HepG2 (cell line): ENCODE results near the gene UQCRC2. TPM values are rescaled to one million over a fixed set of nuclear protein-coding genes. Genes with fewer than 3 reads are reported as not detected.
A peak's percentile ranks its signal among the peaks of the same experiment; 100 is the strongest.

Experiments
- AGO2 ChIP-seq: fragments of 200-400 bp; formaldehyde crosslinking; optimal IDR thresholded peaks from 2 replicates; pipeline ENCODE3; 2017; ENCODE audit warnings: mild to moderate bottlenecking, low read depth, low read length, moderate library complexity
- BHLHE40 ChIP-seq: IDR thresholded peaks from 2 replicates; pipeline ENCODE4 v1.6.1; 2011; ENCODE audit warnings: low read length, improper control_type of control experiment
- CEBPB ChIP-seq: IDR thresholded peaks from 2 replicates; pipeline ENCODE4 v1.6.1; 2011; ENCODE audit warnings: low read depth, low read length, improper control_type of control experiment, borderline replicate concordance
- CHD4 ChIP-seq: fragments of 200-600 bp; sonication (generic); IDR thresholded peaks from 2 replicates; pipeline ENCODE4 v1.7.0; 2017; ENCODE audit warnings: mild to moderate bottlenecking, low read length, borderline replicate concordance
- KAT8 ChIP-seq: IDR thresholded peaks from 2 replicates; pipeline ENCODE4 v1.6.1; 2016; ENCODE audit warnings: missing genetic modification reagents, missing compliant biosample characterization
- MTF2 ChIP-seq: sonication (generic); formaldehyde crosslinking; IDR thresholded peaks from 2 replicates; pipeline ENCODE4 v1.5.0; 2020; ENCODE audit warnings: missing genetic modification reagents, borderline replicate concordance
- POLR2A ChIP-seq, 2 experiments: IDR thresholded peaks; 2 replicates each; pipeline ENCODE4 v1.6.1; 2011; ENCODE audit warnings: low read depth in 2 of 2, low read length in 2 of 2, mild to moderate bottlenecking in 1 of 2, moderate library complexity in 1 of 2; ENCODE audit not compliant: insufficient read depth in 1 of 2
- RBFOX2 ChIP-seq: fragments of 200-400 bp; formaldehyde crosslinking; IDR thresholded peaks from 2 replicates; pipeline ENCODE4 v1.6.1; 2017; ENCODE audit warnings: low read depth, mild to moderate bottlenecking, low read length
- RBM22 ChIP-seq: fragments of 200-400 bp; formaldehyde crosslinking; optimal IDR thresholded peaks from 2 replicates; pipeline ENCODE3; 2017; ENCODE audit warnings: mild to moderate bottlenecking, low read length, moderate library complexity
- RERE ChIP-seq: IDR thresholded peaks from 2 replicates; pipeline ENCODE4 v1.6.1; 2016; ENCODE audit warnings: low read depth, missing genetic modification reagents, missing compliant biosample characterization
- TFDP2 ChIP-seq: sonication (generic); formaldehyde crosslinking; IDR thresholded peaks from 2 replicates; pipeline ENCODE4 v1.4.0; 2020; ENCODE audit warnings: missing genetic modification reagents
- ZFP1 ChIP-seq: IDR thresholded peaks from 2 replicates; pipeline ENCODE4 v1.6.1; 2016
- ZFP82 ChIP-seq: sonication (generic); formaldehyde crosslinking; IDR thresholded peaks from 2 replicates; pipeline ENCODE4 v1.5.1; 2020; ENCODE audit warnings: mild to moderate bottlenecking, missing genetic modification reagents, borderline replicate concordance
- ZNF337 ChIP-seq: sonication (generic); formaldehyde crosslinking; IDR thresholded peaks from 2 replicates; pipeline ENCODE4 v1.5.1; 2020; ENCODE audit warnings: missing genetic modification reagents, low read depth, mild to moderate bottlenecking, borderline replicate concordance
- ZNF788 ChIP-seq: sonication (generic); formaldehyde crosslinking; IDR thresholded peaks from 2 replicates; pipeline ENCODE4 v1.5.0; 2020; ENCODE audit warnings: mild to moderate bottlenecking, missing genetic modification reagents, borderline replicate concordance
- ZNF83 ChIP-seq: sonication (generic); formaldehyde crosslinking; IDR thresholded peaks from 2 replicates; pipeline ENCODE4 v1.4.0; 2020; ENCODE audit warnings: missing genetic modification reagents, mild to moderate bottlenecking, borderline replicate concordance
- polyA plus RNA-seq, 8 experiments: library from polyadenylated mRNA; depleted of rRNA in 3 of 8; stranded (reverse) in 7 of 8; unstranded in 1 of 8; fragments of >200 nt; fragmentation: Illumina TruSeq in 4 of 8; extraction: Trizol in 4 of 8; gene quantifications; 2 replicates each; pipeline versions ENCODE4 v1.2.1 to v1.2.3, GENCODE V29; 2011 to 2016; ENCODE audit warnings: low read depth in 4 of 8, missing spikeins in 1 of 8, mixed read lengths in 1 of 8; ENCODE audit not compliant: insufficient read depth in 1 of 8
- total RNA-seq, 5 experiments: library from RNA; depleted of rRNA; stranded (reverse); fragments of >200 nt; fragmentation: Illumina TruSeq; extraction: Trizol; gene quantifications; 2 replicates each; pipeline ENCODE4 v1.2.3, GENCODE V29; 2016; ENCODE audit warnings: low read depth in 1 of 5
- TF ChIP-seq, protein P1 (sequence below): sonication (generic); formaldehyde crosslinking; IDR thresholded peaks from 2 replicates; pipeline ENCODE4 v1.8.0; 2023; ENCODE audit warnings: mild to moderate bottlenecking, missing genetic modification reagents
- TF ChIP-seq, protein P2 (sequence below): sonication (generic); formaldehyde crosslinking; IDR thresholded peaks from 2 replicates; pipeline ENCODE4 v1.4.0; 2020; ENCODE audit warnings: missing genetic modification reagents, mild to moderate bottlenecking, borderline replicate concordance

The UQCRC2 gene
- total and polyA plus RNA-seq, 2 of the 13 experiments (the other 11 are each of a cell fraction or from before 2014, with no cell fraction given) = 442 to 536 TPM

GRCh38 chr16:21957714-21958346 is 4.7 kb downstream of the UQCRC2 start (continued):
- TF ChIP-seq RERE (CRISPR knock-in tag) (no peak), ZFP1 (CRISPR knock-in tag) (0 out of 2 replicates have a peak, but pooled peaks have one; percentile 17), BHLHE40 (no peak), CEBPB (no peak), RBM22 (peak; percentile 81), ZFP82 (no peak), RBFOX2 (peak; percentile 39; the same call in 1 of the 2 replicates), CHD4 (no peak), ZNF337 (no peak), AGO2 (no peak), POLR2A (IDR thresholded peaks at IDR 0.05; ENCODE audit: insufficient read depth in 1 of 2, low read depth in 2 of 2, low read length in 2 of 2) (0 out of 4 replicates have a peak, but pooled peaks of 1 of the 2 experiments have one; percentile 21), KAT8 (CRISPR knock-in tag) (no peak), ZNF83 (CRISPR knock-in tag) (no peak), TFDP2 (CRISPR knock-in tag) (no peak), MTF2 (peak; percentile 29; the same call in 1 of the 2 replicates), ZNF788 (no peak)
- TF ChIP-seq, protein P1, sequence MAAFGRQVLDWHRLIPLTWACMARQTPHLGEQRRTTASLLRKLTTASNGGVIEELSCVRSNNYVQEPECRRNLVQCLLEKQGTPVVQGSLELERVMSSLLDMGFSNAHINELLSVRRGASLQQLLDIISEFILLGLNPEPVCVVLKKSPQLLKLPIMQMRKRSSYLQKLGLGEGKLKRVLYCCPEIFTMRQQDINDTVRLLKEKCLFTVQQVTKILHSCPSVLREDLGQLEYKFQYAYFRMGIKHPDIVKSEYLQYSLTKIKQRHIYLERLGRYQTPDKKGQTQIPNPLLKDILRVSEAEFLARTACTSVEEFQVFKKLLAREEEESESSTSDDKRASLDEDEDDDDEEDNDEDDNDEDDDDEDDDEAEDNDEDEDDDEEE (CRISPR knock-in tag) = no peak
- TF ChIP-seq, protein P2, sequence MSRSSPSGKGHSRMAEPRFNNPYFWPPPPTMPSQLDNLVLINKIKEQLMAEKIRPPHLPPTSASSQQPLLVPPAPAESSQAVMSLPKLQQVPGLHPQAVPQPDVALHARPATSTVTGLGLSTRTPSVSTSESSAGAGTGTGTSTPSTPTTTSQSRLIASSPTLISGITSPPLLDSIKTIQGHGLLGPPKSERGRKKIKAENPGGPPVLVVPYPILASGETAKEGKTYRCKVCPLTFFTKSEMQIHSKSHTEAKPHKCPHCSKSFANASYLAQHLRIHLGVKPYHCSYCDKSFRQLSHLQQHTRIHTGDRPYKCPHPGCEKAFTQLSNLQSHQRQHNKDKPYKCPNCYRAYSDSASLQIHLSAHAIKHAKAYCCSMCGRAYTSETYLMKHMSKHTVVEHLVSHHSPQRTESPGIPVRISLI (CRISPR knock-in tag) = no peak
